Tibial nerve (tissue), 4 donors: Measurements from ENCODE around the gene RAP1A.

Experiments used
- CTCF ChIP-seq, 5 experiments: fragments of 200-600 bp in 3 of 5; fragments of 450-650 bp in 2 of 5; sonication (generic) in 3 of 5; IDR thresholded peaks; one replicate each; pipeline ENCODE4 v1.5.1; 2016 to 2019; ENCODE audit warnings: antibody characterized with exemption in 5 of 5, mild to moderate bottlenecking in 3 of 5, moderate library complexity in 2 of 5
- EP300 ChIP-seq, 2 donors: sonication (generic); formaldehyde crosslinking; IDR thresholded peaks; one replicate each; pipeline ENCODE4 v1.6.1; 2017; ENCODE audit warnings: antibody characterized with exemption in 2 of 2, mild to moderate bottlenecking in 1 of 2
- POLR2A ChIP-seq, 2 donors: fragments of 450-650 bp; IDR thresholded peaks; one replicate each; pipeline ENCODE4 v1.6.1; 2017; ENCODE audit warnings: antibody characterized with exemption in 2 of 2, mild to moderate bottlenecking in 2 of 2, moderate library complexity in 2 of 2

- TF ChIP-seq CTCF (IDR thresholded peaks at IDR 0.05), result no peak
- no peak for TF ChIP-seq POLR2A (IDR thresholded peaks at IDR 0.05)
- no peak for TF ChIP-seq EP300 (IDR thresholded peaks at IDR 0.05)
Observed at GRCh38 chr1:111664652-111665051, 45.1 kb downstream of the RAP1A start.
